Nucleus accumbens (tissue), 56 donors: ENCODE data around the gene ABCB8.
"Not testable (repeated sequence)": the region's sequence is repeated elsewhere in the genome, so short reads cannot be mapped to it uniquely, and the experiment has no call there.

ENCODE experiments used
- DNase-seq, 56 donors: peaks; one replicate each; lab custom pipeline; 2025; lab: John Stamatoyannopoulos, UW

ABCB8 gene

GRCh38 chr7:151012911-151013347 is 15.3 kb upstream of the ABCB8 start:
- peak in 1 of 56 donors; percentile 17 for DNase-seq

DNA sequence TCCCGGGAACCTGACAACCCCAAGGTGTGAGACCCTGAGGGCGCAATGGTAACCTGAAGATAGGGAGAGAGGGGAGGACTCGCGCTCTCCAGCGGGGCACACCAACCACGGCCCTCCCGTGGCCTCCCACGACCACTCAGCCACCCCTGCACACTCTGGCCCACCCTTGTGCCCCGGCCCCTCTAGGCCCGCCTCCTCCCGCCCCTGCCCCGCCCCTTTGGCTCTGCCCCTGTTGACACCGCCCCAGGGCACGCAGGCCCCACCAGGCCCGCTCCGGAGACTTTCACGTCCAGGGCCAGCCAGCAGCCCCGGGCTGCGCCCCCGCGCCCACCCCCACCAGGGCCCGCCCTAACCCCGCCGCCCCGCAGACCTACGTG is 14.9 kb upstream of the ABCB8 start:
- DNase-seq, result no peak

DNA sequence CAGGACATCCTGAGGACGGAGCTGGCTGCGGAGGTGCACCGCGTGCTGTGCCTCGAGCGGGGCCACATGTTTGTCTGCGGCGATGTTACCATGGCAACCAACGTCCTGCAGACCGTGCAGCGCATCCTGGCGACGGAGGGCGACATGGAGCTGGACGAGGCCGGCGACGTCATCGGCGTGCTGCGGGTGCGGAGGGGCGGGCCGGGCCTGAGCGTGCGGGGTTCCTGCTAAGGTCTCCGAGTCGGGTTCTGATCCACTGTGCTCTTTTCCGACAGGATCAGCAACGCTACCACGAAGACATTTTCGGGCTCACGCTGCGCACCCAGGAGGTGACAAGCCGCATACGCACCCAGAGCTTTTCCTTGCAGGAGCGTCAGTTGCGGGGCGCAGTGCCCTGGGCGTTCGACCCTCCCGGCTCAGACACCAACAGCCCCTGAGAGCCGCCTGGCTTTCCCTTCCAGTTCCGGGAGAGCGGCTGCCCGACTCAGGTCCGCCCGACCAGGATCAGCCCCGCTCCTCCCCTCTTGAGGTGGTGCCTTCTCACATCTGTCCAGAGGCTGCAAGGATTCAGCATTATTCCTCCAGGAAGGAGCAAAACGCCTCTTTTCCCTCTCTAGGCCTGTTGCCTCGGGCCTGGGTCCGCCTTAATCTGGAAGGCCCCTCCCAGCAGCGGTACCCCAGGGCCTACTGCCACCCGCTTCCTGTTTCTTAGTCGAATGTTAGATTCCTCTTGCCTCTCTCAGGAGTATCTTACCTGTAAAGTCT is 14.3 kb upstream of the ABCB8 start:
- DNase-seq, result peak in 54 of 56 donors; percentile 7 to 87 (median 58)

DNA sequence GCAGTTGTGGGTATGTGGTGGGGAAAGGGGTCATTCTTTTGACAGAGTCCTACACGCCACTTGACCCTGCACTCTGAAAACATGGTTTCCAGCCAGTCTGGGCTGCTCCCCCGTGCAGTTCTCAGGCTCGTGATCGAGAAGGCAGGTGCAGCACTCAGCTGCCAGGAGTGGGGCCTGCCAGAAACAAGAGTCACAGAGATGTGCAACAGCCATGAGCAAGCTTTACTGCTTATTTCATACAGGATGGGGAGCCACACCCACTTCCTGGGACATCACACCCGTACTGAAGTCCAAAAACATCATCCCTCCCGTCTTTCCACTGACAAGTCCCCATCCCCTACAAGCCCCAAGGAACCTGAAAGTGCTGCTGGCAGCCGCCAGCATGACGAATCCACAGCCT is 13.3 kb upstream of the ABCB8 start:
- no peak for DNase-seq

DNA sequence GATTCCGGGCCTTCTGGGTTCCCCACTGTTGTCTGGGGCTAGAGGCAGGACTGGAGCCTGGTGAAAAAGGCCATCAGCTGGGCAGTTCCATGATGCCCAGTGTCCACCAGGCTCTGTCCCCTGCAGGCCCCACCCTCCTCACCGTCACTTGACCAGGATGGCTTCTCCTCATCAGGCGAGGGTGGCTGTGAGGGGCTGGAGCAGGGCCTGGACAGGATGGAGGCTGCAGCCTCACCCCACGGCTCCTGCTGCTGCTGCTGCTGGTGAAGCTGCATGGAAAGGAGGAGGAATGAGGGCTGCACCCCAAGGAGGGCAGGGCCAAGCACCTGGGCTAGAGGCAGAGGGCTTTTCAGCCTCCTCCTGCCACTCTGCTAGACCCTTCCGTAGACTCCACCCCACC is 12.3 kb upstream of the ABCB8 start:
- DNase-seq, result no peak

- DNase-seq, result no peak
These were observed 11.7 kb upstream of the ABCB8 start for GRCh38 chr7:151016505-151016904.

DNA sequence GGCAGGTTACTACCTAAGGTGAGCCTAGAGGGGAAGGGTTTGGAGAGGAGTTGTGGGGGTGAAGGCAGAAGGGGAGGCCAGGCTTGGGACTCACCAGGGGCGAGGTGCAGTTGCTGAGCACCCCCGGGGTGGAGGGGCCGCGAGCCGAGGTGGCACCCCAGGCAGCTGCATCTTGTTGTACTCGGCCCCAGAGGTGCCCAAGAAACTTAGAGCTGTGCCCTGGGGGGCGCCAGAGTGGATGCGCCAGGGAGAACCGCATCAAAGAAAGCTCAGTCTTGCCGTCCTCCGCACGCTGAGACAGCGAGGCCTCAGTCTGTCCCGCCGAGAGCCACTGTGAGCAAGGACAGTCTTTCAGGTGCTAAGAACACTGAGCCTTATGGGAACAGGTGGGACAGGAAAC is 11.3 kb upstream of the ABCB8 start:
- DNase-seq, result no peak

DNA sequence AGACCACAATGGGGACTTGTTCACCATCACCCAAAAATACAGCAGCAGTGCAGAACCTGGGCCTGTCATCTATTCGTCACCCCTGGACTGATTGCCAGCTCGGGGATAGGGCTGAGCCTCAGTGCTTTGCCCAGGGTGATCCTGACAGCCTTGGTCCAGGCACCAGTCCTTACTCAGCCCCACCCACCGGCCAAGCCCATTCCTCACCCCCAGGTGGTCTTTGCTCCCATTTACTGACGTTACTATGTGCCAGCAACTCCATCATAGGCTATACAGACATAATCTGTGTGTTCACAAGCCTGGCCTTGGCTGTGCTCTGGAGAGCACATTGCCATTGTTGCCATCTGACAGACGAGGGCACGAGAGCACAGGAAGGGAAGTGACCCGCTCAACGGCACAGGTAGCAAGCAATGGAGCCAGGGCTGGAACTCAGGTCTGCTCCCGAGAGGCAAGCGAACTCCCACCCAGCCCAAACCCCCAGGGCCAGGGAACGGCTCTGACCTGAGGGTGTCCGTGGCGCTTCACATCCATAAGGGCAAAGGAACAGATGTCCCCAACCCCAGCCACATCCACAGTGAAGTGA is 10.8 kb upstream of the ABCB8 start:
- DNase-seq, result no peak

DNA sequence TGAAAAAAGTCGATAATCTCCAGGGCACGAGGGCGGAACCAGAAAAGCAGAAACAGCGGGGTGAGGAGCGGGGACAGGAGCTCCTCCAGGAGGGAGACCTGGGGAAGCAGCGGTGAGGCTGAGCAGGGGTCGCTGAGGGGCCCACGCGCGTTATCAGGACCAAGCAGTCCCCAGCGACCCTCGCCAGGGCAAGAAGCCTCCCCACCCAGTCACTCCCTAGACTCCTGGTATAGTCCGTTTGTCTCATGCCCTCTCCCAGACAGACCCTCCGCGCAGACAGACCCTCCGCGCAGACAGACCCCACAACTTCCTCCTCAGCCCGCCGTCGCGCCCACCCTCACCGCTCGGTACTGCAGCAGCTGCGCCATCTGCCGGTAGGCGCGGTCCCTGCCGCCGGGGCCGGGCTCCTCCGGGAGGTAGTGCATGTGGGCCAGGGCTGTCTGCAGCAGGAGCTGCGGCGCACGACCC is 10.3 kb upstream of the ABCB8 start:
- peak in 36 of 56 donors; percentile 5 to 78 (median 37) for DNase-seq

- DNase-seq, result peak in 19 of 56 donors; percentile 6 to 75 (median 24)
These were observed 9.7 kb upstream of the ABCB8 start for GRCh38 chr7:151018421-151019129.

- DNase-seq, result no peak
These were observed 9.2 kb upstream of the ABCB8 start for GRCh38 chr7:151019130-151019447.

GRCh38 chr7:151020231-151020630 is 8.0 kb upstream of the ABCB8 start:
- no peak for DNase-seq

DNA sequence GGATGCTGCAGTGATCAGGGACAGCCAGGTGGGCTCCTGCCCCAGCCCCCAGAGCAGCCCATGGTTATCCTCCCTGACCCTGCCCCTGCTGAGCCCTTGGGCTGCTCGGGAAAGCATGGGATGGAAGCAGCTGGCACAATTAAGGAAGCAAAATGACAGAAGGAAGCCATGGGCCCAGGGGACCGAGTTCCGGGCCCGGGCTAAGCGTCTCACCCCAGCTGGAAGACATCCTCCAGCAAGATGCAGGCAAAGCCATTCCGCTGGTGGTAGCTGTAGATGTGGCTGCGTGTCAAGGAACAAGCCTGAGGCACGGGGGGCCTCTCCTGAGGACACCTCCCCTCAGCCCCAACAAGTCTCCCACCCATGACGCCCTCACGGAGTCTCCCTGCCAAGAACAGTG is 5.0 kb upstream of the ABCB8 start:
- no peak for DNase-seq

DNA sequence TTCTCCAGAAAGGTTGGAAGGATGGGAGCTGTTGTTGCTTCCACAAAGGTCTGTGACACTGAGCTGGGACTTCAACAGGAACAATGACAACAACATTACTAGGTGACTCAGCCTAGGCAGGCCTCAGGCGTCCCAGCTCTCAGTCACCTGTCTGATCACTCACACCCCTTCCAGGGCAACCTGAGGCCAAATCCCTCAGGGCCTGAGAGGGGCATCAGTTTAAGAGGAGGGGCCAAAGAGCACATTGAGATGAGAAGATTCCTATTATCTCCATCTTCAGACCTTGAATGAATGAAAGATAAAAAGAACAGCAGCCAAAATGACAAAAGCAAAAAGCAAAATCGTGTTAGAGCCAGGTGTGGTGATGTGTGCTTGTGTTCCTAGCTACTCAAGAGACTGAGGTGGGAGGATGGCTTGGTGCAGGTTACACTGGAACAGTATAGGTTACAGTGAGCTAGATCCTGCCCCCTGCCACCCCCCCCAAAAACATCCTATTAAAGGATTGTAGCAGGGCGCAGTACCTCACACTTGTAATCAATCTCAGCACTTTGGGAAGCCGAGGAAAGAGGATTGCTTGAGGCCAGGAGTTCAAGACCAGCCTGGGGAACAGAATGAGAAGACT is 3.7 kb upstream of the ABCB8 start, which contains the start of gene ATG9B:
ATG9B (minus strand) TSS at position 60 of the 622 bp plus-strand sequence. CDS start 71 bp downstream, outside the sequence.
- DNase-seq, result peak in 1 of 56 donors; percentile 21

DNA sequence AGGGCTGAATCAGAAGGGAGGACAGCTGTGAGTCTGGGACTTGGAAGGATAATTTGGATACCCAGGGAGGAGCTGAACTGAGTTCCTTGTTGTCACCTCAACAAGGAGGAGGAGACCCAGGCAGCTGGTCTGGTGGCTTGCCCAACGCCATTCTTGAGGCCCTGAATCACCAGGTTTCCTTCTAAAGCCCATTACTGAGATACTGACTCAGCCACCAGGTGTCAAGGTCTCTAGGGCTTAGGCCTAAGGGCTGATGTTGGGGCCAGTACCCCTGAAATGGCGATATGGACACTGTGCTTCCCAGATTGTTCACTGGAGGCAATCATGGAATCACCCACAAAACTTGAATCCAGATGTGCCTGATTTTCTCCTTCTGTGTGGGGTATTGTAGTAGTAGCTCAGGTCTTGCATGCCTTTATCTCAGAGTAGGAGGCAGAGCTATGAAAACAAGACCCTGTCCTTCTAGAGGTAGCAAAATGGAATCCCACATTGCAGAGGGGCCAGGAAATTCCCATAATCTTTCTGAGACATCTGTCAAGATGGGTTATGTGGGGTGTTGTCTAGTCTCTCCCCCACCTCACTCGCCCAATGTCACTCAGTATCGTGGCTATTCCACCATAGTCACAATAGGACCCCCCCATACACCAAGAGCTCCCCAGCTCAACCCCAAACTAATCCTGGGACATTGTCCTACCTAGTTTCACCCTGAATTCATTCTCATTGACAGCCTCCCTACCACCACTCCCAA is 2.2 kb upstream of the ABCB8 start:
- no peak for DNase-seq

DNA sequence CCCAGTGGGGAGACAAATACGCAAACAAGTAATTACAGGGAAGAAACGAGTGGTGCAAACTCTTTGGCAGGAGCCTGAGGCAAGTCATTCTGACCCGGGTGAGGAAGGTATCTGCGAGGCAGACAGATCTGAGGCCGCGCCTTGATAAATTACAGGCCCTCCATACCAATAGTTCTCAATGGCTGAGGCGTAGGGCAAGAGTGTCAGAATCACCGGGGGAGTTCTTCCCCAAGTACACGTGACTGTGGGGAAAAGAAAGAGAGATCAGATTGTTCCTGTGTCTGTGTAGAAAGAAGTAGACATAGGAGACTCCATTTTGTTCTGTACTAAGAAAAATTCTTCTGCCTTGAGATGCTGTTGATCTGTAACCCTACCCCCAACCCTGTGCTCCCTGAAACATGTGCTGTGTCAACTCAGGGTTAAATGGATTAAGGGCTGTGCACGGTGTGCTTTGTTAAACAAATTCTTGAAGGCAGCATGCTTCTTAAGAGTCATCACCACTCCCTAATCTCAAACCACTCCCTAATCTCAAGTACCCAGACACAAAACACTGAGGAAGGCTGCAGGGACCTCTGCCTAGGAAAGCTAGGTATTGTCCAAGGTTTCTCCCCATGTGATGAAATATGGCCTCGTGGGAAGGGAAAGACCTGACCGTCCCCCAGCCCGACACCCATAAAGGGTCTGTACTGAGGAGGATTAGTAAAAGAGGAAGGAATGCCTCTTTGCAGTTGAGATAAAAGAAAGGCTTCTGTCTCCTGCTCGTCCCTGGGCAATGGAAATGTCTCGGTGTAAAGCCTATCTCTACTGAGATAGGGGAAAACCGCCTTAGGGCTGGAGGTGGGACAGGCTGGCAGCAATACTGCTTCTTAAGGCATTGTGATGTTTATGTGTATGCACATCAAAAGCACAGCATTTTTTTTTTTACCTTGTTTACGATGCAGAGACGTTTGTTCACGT is 1.2 kb upstream of the ABCB8 start:
- DNase-seq, result not testable (repeated sequence)

- DNase-seq, result not testable (repeated sequence)
These were observed 521 bp upstream of the ABCB8 start for GRCh38 chr7:151027728-151028130.

- no peak for DNase-seq
These were observed 775 bp downstream of the ABCB8 start for GRCh38 chr7:151028948-151029501.

DNA sequence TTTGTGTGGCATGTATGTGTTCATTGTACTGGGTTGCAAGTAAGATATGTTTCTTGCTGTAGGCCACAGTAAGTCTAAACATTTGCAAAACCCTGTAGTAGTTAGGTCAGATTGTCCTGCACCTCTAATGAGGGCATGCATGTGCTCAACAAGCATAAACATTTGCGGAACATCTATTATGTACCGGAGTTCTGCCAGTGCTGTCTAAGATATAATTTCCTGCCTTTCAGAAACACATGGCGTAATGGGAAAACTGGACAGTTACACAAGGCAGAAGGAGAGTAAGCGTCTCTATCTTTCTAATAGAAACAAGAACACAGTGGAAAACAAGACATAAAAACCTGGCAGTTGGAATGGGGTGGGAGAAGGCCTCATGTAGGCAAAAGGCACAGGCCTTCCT is 2.8 kb downstream of the ABCB8 start:
- DNase-seq, result no peak
